ENCODE measurements around the gene TBK1. TPM values are rescaled to one million over a fixed set of nuclear protein-coding genes. Genes with fewer than 3 reads are reported as not detected.

TBK1 gene
- 26.2 and 28.6 TPM in 2 replicates for total RNA-seq (2014; rRNA removed; shearing (Covaris generic))

GRCh38 chr12:64451687-64452558, at the start of gene TBK1:
Gene TBK1 (plus strand): TSS chr12:64452120. CDS start chr12:64455871, 3,751 bp downstream.
- DNase-seq (ENCODE audit: low spot score): peak; percentile 83
- in situ Hi-C loops (cut with HindIII; ENCODE audit: low sequenced_read_pairs): no loop called here

GRCh38 chr12:64402181-64402580, 49.7 kb upstream of the TBK1 start:
- DNase-seq (ENCODE audit: low spot score): no peak
- in situ Hi-C loops (cut with HindIII; ENCODE audit: low sequenced_read_pairs): no loop called here

GRCh38 chr12:64403707-64404469, 48.0 kb upstream of the TBK1 start, which contains the start of gene XPOT:
Gene XPOT (plus strand): TSS chr12:64404392. CDS start chr12:64410036, 5,644 bp downstream.
- peak; percentile 95 for DNase-seq (ENCODE audit: low spot score)
- in situ Hi-C loops (cut with HindIII; ENCODE audit: low sequenced_read_pairs): no loop called here

GRCh38 chr12:64404470-64405256, 47.3 kb upstream of the TBK1 start:
- peak; percentile 40 for DNase-seq (ENCODE audit: low spot score)
- in situ Hi-C loops (cut with HindIII; ENCODE audit: low sequenced_read_pairs): no loop called here

- DNase-seq (ENCODE audit: low spot score): peak; percentile 5
- in situ Hi-C loops (cut with HindIII; ENCODE audit: low sequenced_read_pairs): no loop called here
These were observed 44.3 kb upstream of the TBK1 start for GRCh38 chr12:64407342-64408223.

GRCh38 chr12:64411427-64411826, 40.5 kb upstream of the TBK1 start:
- no peak for DNase-seq (ENCODE audit: low spot score)

GRCh38 chr12:64412459-64412858, 39.5 kb upstream of the TBK1 start:
- in situ Hi-C loops (cut with HindIII; ENCODE audit: low sequenced_read_pairs): no loop called here
- DNase-seq (ENCODE audit: low spot score): no peak

More at GRCh38 chr12:64411427-64411826, 40.5 kb upstream of the TBK1 start:
- in situ Hi-C loops (cut with HindIII; ENCODE audit: low sequenced_read_pairs): no loop called here

GRCh38 chr12:64413884-64414283, 38.0 kb upstream of the TBK1 start:
- no peak for DNase-seq (ENCODE audit: low spot score)
- in situ Hi-C loops (cut with HindIII; ENCODE audit: low sequenced_read_pairs): no loop called here

GRCh38 chr12:64418209-64418608, 33.7 kb upstream of the TBK1 start:
- in situ Hi-C loops (cut with HindIII; ENCODE audit: low sequenced_read_pairs): no loop called here
- no peak for DNase-seq (ENCODE audit: low spot score)

- in situ Hi-C loops (cut with HindIII; ENCODE audit: low sequenced_read_pairs): no loop called here
- no peak for DNase-seq (ENCODE audit: low spot score)
These were observed 32.2 kb upstream of the TBK1 start for GRCh38 chr12:64419696-64420095.

GRCh38 chr12:64427988-64428387, 23.9 kb upstream of the TBK1 start:
- no peak for DNase-seq (ENCODE audit: low spot score)
- in situ Hi-C loops (cut with HindIII; ENCODE audit: low sequenced_read_pairs): no loop called here

GRCh38 chr12:64428956-64429355, 23.0 kb upstream of the TBK1 start:
- in situ Hi-C loops (cut with HindIII; ENCODE audit: low sequenced_read_pairs): no loop called here
- no peak for DNase-seq (ENCODE audit: low spot score)

- no peak for DNase-seq (ENCODE audit: low spot score)
- in situ Hi-C loops (cut with HindIII; ENCODE audit: low sequenced_read_pairs): no loop called here
These were observed 21.0 kb upstream of the TBK1 start for GRCh38 chr12:64430886-64431285.

- in situ Hi-C loops (cut with HindIII; ENCODE audit: low sequenced_read_pairs): no loop called here
- DNase-seq (ENCODE audit: low spot score): no peak
These were observed 20.1 kb upstream of the TBK1 start for GRCh38 chr12:64431791-64432190.

GRCh38 chr12:64433915-64434314, 18.0 kb upstream of the TBK1 start:
- no peak for DNase-seq (ENCODE audit: low spot score)

GRCh38 chr12:64440100-64440499, 11.8 kb upstream of the TBK1 start:
- in situ Hi-C loops (cut with HindIII; ENCODE audit: low sequenced_read_pairs): no loop called here
- DNase-seq (ENCODE audit: low spot score): no peak

More at GRCh38 chr12:64433915-64434314, 18.0 kb upstream of the TBK1 start:
- in situ Hi-C loops (cut with HindIII; ENCODE audit: low sequenced_read_pairs): no loop called here

- DNase-seq (ENCODE audit: low spot score): no peak
- in situ Hi-C loops (cut with HindIII; ENCODE audit: low sequenced_read_pairs): no loop called here
These were observed 6.4 kb upstream of the TBK1 start for GRCh38 chr12:64445490-64445889.

- no peak for DNase-seq (ENCODE audit: low spot score)
- in situ Hi-C loops (cut with HindIII; ENCODE audit: low sequenced_read_pairs): no loop called here
These were observed 5.6 kb upstream of the TBK1 start for GRCh38 chr12:64446295-64446694.
